H1 (cell line): ENCODE results near the gene SMIM28. TPM values are rescaled to one million over a fixed set of nuclear protein-coding genes. Genes with fewer than 3 reads are reported as not detected.

Experiments used
- CTCF ChIA-PET: fragments of 300-600 bp; sonication (Branson Sonifier 250); formaldehyde crosslinking; loops from one replicate; lab custom pipeline; 2021; ENCODE audit not compliant: partially characterized antibody; lab: Charles Lee
- POLR2A ChIA-PET: fragments of 300-600 bp; sonication (Branson Sonifier 250); formaldehyde crosslinking; loops from one replicate; lab custom pipeline; 2021; ENCODE audit warnings: inconsistent platforms; ENCODE audit not compliant: partially characterized antibody; lab: Charles Lee
- DNase-seq, 2 experiments: peaks; one replicate each; pipeline versions ENCODE4 v3.0.0 to v3.0.0-alpha.2; 2010 to 2022; ENCODE audit warnings: low spot score in 2 of 2, low read depth in 1 of 2, mixed read lengths in 1 of 2
- FAIRE-seq: peaks from 2 replicates; lab custom pipeline; 2011; peaks lifted over from hg19 to GRCh38; lab: Jason Lieb, UNC
- H2AFZ ChIP-seq: 2 replicates; pipeline ENCODE4 v1.8.1; 2012; ENCODE audit warnings: low read length, inconsistent platforms
- H2AK5ac ChIP-seq: 2 replicates; pipeline ENCODE4 v1.6.1; 2013; ENCODE audit warnings: low read depth, low read length
- H2BK120ac ChIP-seq: replicated peaks from 2 replicates; pipeline ENCODE3; 2013; ENCODE audit warnings: low read depth, low read length, inconsistent platforms
- H2BK12ac ChIP-seq: 2 replicates; pipeline ENCODE4 v1.6.1; 2013; ENCODE audit warnings: low read depth, low read length
- H2BK15ac ChIP-seq: 2 replicates; pipeline ENCODE4 v1.6.1; 2013; ENCODE audit warnings: low read length
- H2BK20ac ChIP-seq: 2 replicates; pipeline ENCODE4 v1.6.1; 2013; ENCODE audit warnings: low read length
- H2BK5ac ChIP-seq: 2 replicates; pipeline ENCODE4 v1.6.1; 2013; ENCODE audit warnings: low read depth, low read length
- H3K14ac ChIP-seq: 2 replicates; pipeline ENCODE4 v1.6.1; 2013; ENCODE audit warnings: inconsistent platforms; ENCODE audit not compliant: insufficient read length
- H3K18ac ChIP-seq: 2 replicates; pipeline ENCODE4 v1.6.1; 2013; ENCODE audit warnings: low read length; ENCODE audit errors: extremely low read depth
- H3K23ac ChIP-seq: 2 replicates; pipeline ENCODE4 v1.6.1; 2013; ENCODE audit warnings: inconsistent platforms; ENCODE audit not compliant: insufficient read length
- H3K23me2 ChIP-seq: 2 replicates; pipeline ENCODE4 v1.6.1; 2013; ENCODE audit warnings: low read depth, low read length
- H3K27ac ChIP-seq: 2 replicates; pipeline ENCODE4 v1.6.1; 2011; ENCODE audit warnings: low read depth, low read length, inconsistent platforms
- H3K27me3 ChIP-seq, 4 experiments: replicated peaks in 1 of 4; 1 replicate in 1 of 4; 2 replicates in 3 of 4; pipeline versions ENCODE4 v1.6.1 to v1.8.1; 2011 to 2013; ENCODE audit warnings: low read length in 3 of 4, mild to moderate bottlenecking in 3 of 4, inconsistent platforms in 2 of 4, mixed read lengths in 2 of 4, moderate library complexity in 1 of 4; ENCODE audit not compliant: control insufficient read depth in 3 of 4, insufficient read depth in 3 of 4; ENCODE audit errors: extremely low read depth in 1 of 4
- H3K36me3 ChIP-seq, 4 experiments: 2 replicates each; pipeline versions ENCODE4 v1.6.1 to v1.8.1; 2011 to 2013; ENCODE audit warnings: mild to moderate bottlenecking in 4 of 4, low read length in 3 of 4, moderate library complexity in 2 of 4, control low read depth in 1 of 4, inconsistent platforms in 1 of 4; ENCODE audit not compliant: insufficient read depth in 4 of 4, control insufficient read depth in 2 of 4
- H3K4ac ChIP-seq: replicated peaks from 2 replicates; pipeline ENCODE3; 2013; ENCODE audit warnings: low read length, low read depth, mixed read lengths, inconsistent platforms; ENCODE audit not compliant: insufficient read length
- H3K4me1 ChIP-seq, 4 experiments: replicated peaks in 1 of 4; 1 replicate in 1 of 4; 2 replicates in 3 of 4; pipeline versions ENCODE4 v1.6.1 to v1.8.1; 2011 to 2013; ENCODE audit warnings: low read length in 3 of 4, inconsistent platforms in 2 of 4, mixed read lengths in 1 of 4; ENCODE audit not compliant: insufficient read depth in 4 of 4, control insufficient read depth in 3 of 4
- H3K4me2 ChIP-seq, 2 experiments: 2 replicates each; pipeline versions ENCODE4 v1.6.1 to v1.8.1; 2011 to 2013; ENCODE audit warnings: low read depth in 2 of 2, low read length in 2 of 2, control low read depth in 1 of 2, inconsistent platforms in 1 of 2, mild to moderate bottlenecking in 1 of 2; ENCODE audit not compliant: insufficient read depth in 1 of 2
- H3K4me3 ChIP-seq, 4 experiments: fragments of 200-600, 300-600 bp in 1 of 4; sonication (generic), shearing (Covaris generic), sonication (Bioruptor Twin) in 1 of 4; 2 replicates each; pipeline versions ENCODE4 v1.5.1 to v1.8.1; 2011 to 2016; ENCODE audit warnings: low read length in 4 of 4, low read depth in 3 of 4, control low read depth in 2 of 4, inconsistent platforms in 2 of 4, mild to moderate bottlenecking in 2 of 4, mixed read lengths in 1 of 4, moderate library complexity in 1 of 4; ENCODE audit not compliant: insufficient read depth in 2 of 4; ENCODE audit errors: extremely low read depth in 1 of 4
- H3K56ac ChIP-seq: replicated peaks from 2 replicates; pipeline ENCODE3; 2013; ENCODE audit warnings: low read depth, mild to moderate bottlenecking, mixed read lengths, low read length, inconsistent platforms; ENCODE audit not compliant: insufficient read length
- H3K79me1 ChIP-seq: 2 replicates; pipeline ENCODE4 v1.6.1; 2013; ENCODE audit warnings: low read depth, low read length, control low read depth
- H3K79me2 ChIP-seq, 2 experiments: 2 replicates each; pipeline versions ENCODE4 v1.6.1 to v1.8.1; 2012 to 2013; ENCODE audit warnings: low read length in 2 of 2, mild to moderate bottlenecking in 2 of 2, inconsistent platforms in 1 of 2; ENCODE audit not compliant: insufficient read depth in 2 of 2, control insufficient read depth in 1 of 2
- H3K9ac ChIP-seq, 4 experiments: replicated peaks in 1 of 4; 1 replicate in 1 of 4; 2 replicates in 3 of 4; pipeline versions ENCODE4 v1.6.1 to v1.8.1; 2011 to 2013; ENCODE audit warnings: low read depth in 3 of 4, low read length in 3 of 4, control low read depth in 2 of 4, mild to moderate bottlenecking in 2 of 4, moderate library complexity in 2 of 4, inconsistent platforms in 1 of 4; ENCODE audit errors: extremely low read depth in 1 of 4
- H3K9me3 ChIP-seq, 2 experiments: 2 replicates each; pipeline versions ENCODE4 v1.6.1 to v1.8.1; 2012 to 2013; ENCODE audit warnings: mild to moderate bottlenecking in 2 of 2, moderate library complexity in 2 of 2, control low read depth in 1 of 2, inconsistent platforms in 1 of 2, low read depth in 1 of 2, low read length in 1 of 2, mixed read lengths in 1 of 2; ENCODE audit not compliant: insufficient read depth in 2 of 2
- H4K20me1 ChIP-seq, 2 experiments: replicated peaks in 1 of 2; 2 replicates each; pipeline versions ENCODE3 to v1.8.1; 2011 to 2013; ENCODE audit warnings: inconsistent platforms in 2 of 2, low read length in 2 of 2, mild to moderate bottlenecking in 1 of 2; ENCODE audit not compliant: insufficient read depth in 2 of 2, control insufficient read depth in 1 of 2
- H4K5ac ChIP-seq: 2 replicates; pipeline ENCODE4 v1.6.1; 2013; ENCODE audit warnings: low read length, low read depth, mixed read lengths, inconsistent platforms; ENCODE audit not compliant: insufficient read length
- H4K8ac ChIP-seq: 2 replicates; pipeline ENCODE4 v1.8.0; 2013; ENCODE audit warnings: mild to moderate bottlenecking, moderate library complexity, low read length, inconsistent platforms; ENCODE audit not compliant: insufficient read depth; ENCODE audit errors: extremely low read depth
- H4K91ac ChIP-seq: replicated peaks from 2 replicates; pipeline ENCODE3; 2013; ENCODE audit warnings: low read length, mixed read lengths, inconsistent platforms; ENCODE audit not compliant: insufficient read length
- CTCF ChIP-seq, 3 experiments: IDR thresholded peaks; 1 replicate in 2 of 3; 2 replicates in 1 of 3; pipeline versions ENCODE4 v1.5.1 to v1.6.1; 2011; ENCODE audit warnings: low read length in 3 of 3, mild to moderate bottlenecking in 3 of 3, inconsistent platforms in 2 of 3, low read depth in 1 of 3, moderate library complexity in 1 of 3; ENCODE audit not compliant: insufficient read depth in 1 of 3; ENCODE audit errors: control extremely low read depth in 1 of 3
- EP300 ChIP-seq, 2 experiments: IDR thresholded peaks; 1 replicate in 1 of 2; 2 replicates in 1 of 2; pipeline ENCODE4 v1.6.1; 2011 to 2012; ENCODE audit warnings: low read depth in 2 of 2, low read length in 2 of 2, mild to moderate bottlenecking in 2 of 2, borderline replicate concordance in 1 of 2, inconsistent platforms in 1 of 2, moderate library complexity in 1 of 2
- FOSL1 ChIP-seq: IDR thresholded peaks from 2 replicates; pipeline ENCODE4 v1.6.1; 2011; ENCODE audit warnings: mild to moderate bottlenecking, low read depth, low read length, moderate library complexity; ENCODE audit not compliant: insufficient read depth
- GABPA ChIP-seq: IDR thresholded peaks from 2 replicates; pipeline ENCODE4 v1.6.1; 2011; ENCODE audit warnings: mild to moderate bottlenecking, low read length, moderate library complexity, borderline replicate concordance; ENCODE audit not compliant: insufficient read depth
- HDAC2 ChIP-seq, 2 experiments: fragments of 300-600 bp in 1 of 2; sonication (generic) in 1 of 2; IDR thresholded peaks; 2 replicates each; pipeline ENCODE4 v1.6.1; 2011 to 2012; ENCODE audit warnings: low read depth in 2 of 2, low read length in 2 of 2, mild to moderate bottlenecking in 2 of 2, moderate library complexity in 2 of 2, borderline replicate concordance in 1 of 2, inconsistent platforms in 1 of 2
- RBBP5 ChIP-seq: IDR thresholded peaks from 2 replicates; pipeline ENCODE4 v1.7.1; 2012; ENCODE audit warnings: low read depth, mild to moderate bottlenecking, inconsistent platforms, low read length, moderate library complexity, borderline replicate concordance
- SIN3A ChIP-seq, 2 experiments: IDR thresholded peaks in 1 of 2; conservative IDR thresholded peaks in 1 of 2; 2 replicates each; pipeline ENCODE4 v1.6.1; 2011 to 2012; ENCODE audit warnings: low read length in 2 of 2, improper control_type of control experiment in 1 of 2, low read depth in 1 of 2, mild to moderate bottlenecking in 1 of 2
- WGBS, 2 experiments: shearing (Covaris generic) in 1 of 2; methylation state at CpG; one replicate each; pipeline versions ENCODE4 v1.1.6 to v1.1.7; 2013 to 2015; ENCODE audit warnings: low lambda C conversion rate in 2 of 2, mixed read lengths in 2 of 2, inconsistent platforms in 1 of 2, low coverage in 1 of 2, missing lambda C conversion rate in 1 of 2; ENCODE audit not compliant: insufficient replicate concordance in 2 of 2, insufficient coverage in 1 of 2, insufficient read length in 1 of 2; ENCODE audit errors: extremely low coverage in 1 of 2, missing lambda C conversion rate in 1 of 2; 5-methylcytosine and 5-hydroxymethylcytosine counted together
- polyA plus RNA-seq, 7 experiments: library from polyadenylated mRNA; depleted of rRNA in 3 of 7; stranded (reverse) in 5 of 7; unstranded in 2 of 7; fragments of >200 nt in 5 of 7; fragments of 200-250 nt in 2 of 7; gene quantifications; 1 replicate in 5 of 7; 2 replicates in 1 of 7; 4 replicates in 1 of 7; pipeline versions ENCODE4 v1.2.1 to v1.2.3, GENCODE V29; 2011 to 2013; ENCODE audit warnings: missing spikeins in 2 of 7, mixed read lengths in 2 of 7
- total RNA-seq: library from RNA; stranded (reverse); fragmentation: NEBNext Ultra II Directional; extraction: Animal tissue kit (Norgen Biotek cat#: 25700); gene quantifications from 2 replicates; pipeline ENCODE4 v1.2.1, GENCODE V29; 2021

Gene SMIM28
- total and polyA plus RNA-seq, 2 of the 8 experiments (the other 6 are each of a cell fraction or from before 2014, with no cell fraction given): not detected

DNA sequence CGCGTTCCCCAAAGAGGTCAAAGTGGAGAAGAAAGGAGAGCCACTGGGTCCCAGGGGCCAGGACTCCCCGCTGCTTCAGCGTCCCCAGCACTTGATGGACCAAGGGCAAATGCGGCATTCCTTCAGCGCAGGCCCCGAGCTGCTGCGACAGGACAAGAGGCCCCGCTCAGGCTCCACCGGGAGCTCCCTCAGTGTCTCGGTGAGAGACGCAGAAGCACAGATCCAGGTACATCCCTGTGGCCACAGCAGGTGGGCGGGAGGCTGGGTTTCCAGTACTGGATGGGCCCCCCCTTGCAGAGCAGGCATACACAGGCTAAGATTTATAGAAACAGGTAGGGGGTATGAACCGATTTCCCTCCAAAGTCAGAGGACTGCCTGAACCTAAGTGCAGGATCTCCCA, 42.7 kb upstream of the SMIM28 start:
- Histone ChIP-seq H3K18ac (no peak overlapping the region), H2AFZ (no peak overlapping the region), H4K91ac (no peak overlapping the region), H4K20me1 (no peaks in the 10 kb centered on the region), H2BK5ac (no peak overlapping the region), H3K4ac (no peak overlapping the region), H3K4me2 (no peak overlapping the region), H2BK20ac (no peak overlapping the region), H2BK120ac (no peak overlapping the region), H2AK5ac (no peak overlapping the region), H3K4me3 (no peak overlapping the region), H2BK12ac (no peak overlapping the region), H3K27ac (no peak overlapping the region), H3K9ac (no peak overlapping the region), H3K4me1 (peaks cover 8 to 14% (median 12%) of the 10 kb centered on the region in 4 experiments; a peak in 6 of 7 replicates), H3K14ac (no peak overlapping the region), H2BK15ac (no peak overlapping the region), H3K79me2 (no peaks in the 10 kb centered on the region), H3K36me3 (peaks cover 0 to 10% (median 5%) of the 10 kb centered on the region in 4 experiments; a peak in 5 of 8 replicates), H4K5ac (no peak overlapping the region), H3K56ac (no peak overlapping the region), H3K9me3 (no peaks in the 10 kb centered on the region), H4K8ac (no peak overlapping the region), H3K79me1 (no peaks in the 10 kb centered on the region), H3K27me3 (no peaks in the 10 kb centered on the region), H3K23ac (no peak overlapping the region), H3K23me2 (no peaks in the 10 kb centered on the region)
- CTCF ChIA-PET: interaction anchor here (0.7 to 2.0 kb wide), 3 partner anchors 47 to 92 kb away, joined by 3 to 8 read pairs (median 6); partner anchors contain the start of gene HEBP2
- TF ChIP-seq CTCF (IDR thresholded peaks at IDR 0.05; ENCODE audit: control extremely low read depth in 1 of 3, insufficient read depth in 1 of 3, low read depth in 1 of 3, low read length in 3 of 3): no peak
- TF ChIP-seq EP300 (IDR thresholded peaks at IDR 0.05; ENCODE audit: borderline replicate concordance in 1 of 2, low read depth in 2 of 2, low read length in 2 of 2): no peak
- TF ChIP-seq FOSL1: no peak
- TF ChIP-seq HDAC2 (IDR thresholded peaks at IDR 0.05; ENCODE audit: borderline replicate concordance in 1 of 2, low read depth in 2 of 2, low read length in 2 of 2): no peak
- no peak for TF ChIP-seq GABPA
- no peak for TF ChIP-seq SIN3A (conservative IDR thresholded peaks at IDR 0.05 in 1 of 2, IDR thresholded peaks at IDR 0.05 in 1 of 2; ENCODE audit: low read depth in 1 of 2, low read length in 2 of 2)
- TF ChIP-seq RBBP5: no peak
- POLR2A ChIA-PET: interaction anchor here (0.6 kb wide), 1 partner anchor 1331 kb away, joined by 4 read pairs; no protein-coding TSS in a partner anchor
- FAIRE-seq (no peak), DNase-seq (no peak)
- WGBS, 2 experiments: 95% methylated on average over 14 of the region's 14 CpGs; no CpG with 5 or more reads in 1 of the 2 experiments
